Loucy (cell line): ENCODE measurements around the gene CLK2.
"Not testable (repeated sequence)": the region's sequence is repeated elsewhere in the genome, so short reads cannot be mapped to it uniquely, and the experiment has no call there.

ENCODE experiments used
- H2AFZ ChIP-seq: fragments of 200-600 bp; sonication (generic); 2 replicates; pipeline ENCODE4 v1.6.0; 2016; ENCODE audit warnings: antibody characterized with exemption, mild to moderate bottlenecking, low read length, moderate library complexity
- H3F3A ChIP-seq: fragments of 200-600 bp; 2 replicates; pipeline ENCODE4 v1.6.0; 2016; ENCODE audit warnings: antibody characterized with exemption, low read depth, mild to moderate bottlenecking
- H3K27me3 ChIP-seq: fragments of 200-600 bp; sonication (generic); 2 replicates; pipeline ENCODE4 v1.6.1; 2014; ENCODE audit warnings: low read length, mild to moderate bottlenecking; ENCODE audit not compliant: insufficient read depth, poor library complexity, severe bottlenecking
- H3K36me3 ChIP-seq: fragments of 200-600 bp; sonication (generic); 2 replicates; pipeline ENCODE4 v1.6.1; 2016; ENCODE audit warnings: low read length; ENCODE audit not compliant: insufficient read depth
- H3K4me1 ChIP-seq: fragments of 200-600 bp; sonication (generic); 2 replicates; pipeline ENCODE4 v1.5.1; 2014; ENCODE audit warnings: low read length, mild to moderate bottlenecking; ENCODE audit not compliant: insufficient read depth, poor library complexity, severe bottlenecking
- H3K4me2 ChIP-seq: fragments of 200-600 bp; sonication (generic); 2 replicates; pipeline ENCODE4 v1.6.0; 2014; ENCODE audit warnings: antibody characterized with exemption, low read length, low read depth, mild to moderate bottlenecking; ENCODE audit not compliant: poor library complexity, severe bottlenecking
- H3K4me3 ChIP-seq: fragments of 200-600 bp; sonication (generic); 2 replicates; pipeline ENCODE4 v1.5.1; 2014; ENCODE audit warnings: low read length, mild to moderate bottlenecking, mixed read lengths; ENCODE audit not compliant: poor library complexity, severe bottlenecking
- H3K79me2 ChIP-seq: fragments of 200-600 bp; sonication (generic); 2 replicates; pipeline ENCODE4 v1.6.1; 2014; ENCODE audit warnings: low read length; ENCODE audit not compliant: insufficient read depth
- H3K9ac ChIP-seq: fragments of 200-600 bp; sonication (generic); 2 replicates; pipeline ENCODE4 v1.6.0; 2014; ENCODE audit warnings: mild to moderate bottlenecking, low read depth, low read length, moderate library complexity; ENCODE audit not compliant: poor library complexity, severe bottlenecking
- H3K9me2 ChIP-seq: fragments of 200-600 bp; sonication (generic); replicated peaks from 2 replicates; pipeline ENCODE4 v1.6.1; 2016; ENCODE audit warnings: low read depth, low read length, mixed read lengths
- H3K9me3 ChIP-seq: fragments of 200-600 bp; sonication (generic); 2 replicates; pipeline ENCODE4 v1.6.1; 2014; ENCODE audit warnings: mild to moderate bottlenecking, antibody characterized with exemption, low read length, low read depth; ENCODE audit not compliant: insufficient read depth
- H4K20me1 ChIP-seq: fragments of 200-600 bp; sonication (generic); 2 replicates; pipeline ENCODE4 v1.6.0; 2014; ENCODE audit warnings: antibody characterized with exemption, low read length, mild to moderate bottlenecking; ENCODE audit not compliant: insufficient read depth, poor library complexity, severe bottlenecking
- EZH2phosphoT487 ChIP-seq: fragments of 200-600 bp; IDR thresholded peaks from 2 replicates; pipeline ENCODE4 v1.6.1; 2018; ENCODE audit warnings: antibody characterized with exemption, mild to moderate bottlenecking, moderate library complexity, borderline replicate concordance
- TF ChIP-seq, protein P1 (sequence below): fragments of 200-600 bp; sonication (generic); conservative IDR thresholded peaks from 2 replicates; pipeline ENCODE4 v1.5.1; 2014; ENCODE audit warnings: mild to moderate bottlenecking, antibody characterized with exemption, low read length

The CLK2 gene

GRCh38 chr1:155294520-155295182, 21.3 kb upstream of the CLK2 start:
- Histone ChIP-seq H3K4me3 (no peak overlapping the region), H3K4me2 (no peak overlapping the region), H4K20me1 (no peaks in the 10 kb centered on the region), H3K9me2 (no peaks in the 10 kb centered on the region), H2AFZ (no peak overlapping the region), H3K4me1 (no peaks in the 10 kb centered on the region), H3K9ac (no peak overlapping the region), H3F3A (no peaks in the 10 kb centered on the region), H3K79me2 (no peaks in the 10 kb centered on the region), H3K27me3 (no peaks in the 10 kb centered on the region), H3K36me3 (no peaks in the 10 kb centered on the region), H3K9me3 (no peaks in the 10 kb centered on the region)
- no peak for TF ChIP-seq EZH2phosphoT487
- TF ChIP-seq, protein P1, sequence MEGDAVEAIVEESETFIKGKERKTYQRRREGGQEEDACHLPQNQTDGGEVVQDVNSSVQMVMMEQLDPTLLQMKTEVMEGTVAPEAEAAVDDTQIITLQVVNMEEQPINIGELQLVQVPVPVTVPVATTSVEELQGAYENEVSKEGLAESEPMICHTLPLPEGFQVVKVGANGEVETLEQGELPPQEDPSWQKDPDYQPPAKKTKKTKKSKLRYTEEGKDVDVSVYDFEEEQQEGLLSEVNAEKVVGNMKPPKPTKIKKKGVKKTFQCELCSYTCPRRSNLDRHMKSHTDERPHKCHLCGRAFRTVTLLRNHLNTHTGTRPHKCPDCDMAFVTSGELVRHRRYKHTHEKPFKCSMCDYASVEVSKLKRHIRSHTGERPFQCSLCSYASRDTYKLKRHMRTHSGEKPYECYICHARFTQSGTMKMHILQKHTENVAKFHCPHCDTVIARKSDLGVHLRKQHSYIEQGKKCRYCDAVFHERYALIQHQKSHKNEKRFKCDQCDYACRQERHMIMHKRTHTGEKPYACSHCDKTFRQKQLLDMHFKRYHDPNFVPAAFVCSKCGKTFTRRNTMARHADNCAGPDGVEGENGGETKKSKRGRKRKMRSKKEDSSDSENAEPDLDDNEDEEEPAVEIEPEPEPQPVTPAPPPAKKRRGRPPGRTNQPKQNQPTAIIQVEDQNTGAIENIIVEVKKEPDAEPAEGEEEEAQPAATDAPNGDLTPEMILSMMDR, result no peak

GRCh38 chr1:155293086-155293749, 19.9 kb upstream of the CLK2 start:
- Histone ChIP-seq H3K27me3 (no peaks in the 10 kb centered on the region), H3K4me1 (no peaks in the 10 kb centered on the region), H3K9me2 (no peaks in the 10 kb centered on the region), H3K4me3 (no peak overlapping the region), H2AFZ (no peak overlapping the region), H3K36me3 (no peaks in the 10 kb centered on the region), H3K9ac (no peak overlapping the region), H4K20me1 (no peaks in the 10 kb centered on the region), H3K9me3 (no peaks in the 10 kb centered on the region), H3F3A (no peaks in the 10 kb centered on the region), H3K79me2 (no peaks in the 10 kb centered on the region), H3K4me2 (no peak overlapping the region)
- TF ChIP-seq, protein P1, result no peak
- TF ChIP-seq EZH2phosphoT487, result no peak

- H4K20me1 ChIP-seq, H3K9me2 ChIP-seq, H3K4me3 ChIP-seq, H3K4me2 ChIP-seq, H3K27me3 ChIP-seq, H3K36me3 ChIP-seq, H3K79me2 ChIP-seq, H3F3A ChIP-seq, H3K9ac ChIP-seq, H3K9me3 ChIP-seq, H3K4me1 ChIP-seq, H2AFZ ChIP-seq: not testable (repeated sequence)
These were observed 17.7 kb upstream of the CLK2 start for GRCh38 chr1:155291006-155291405.
